ENCODE data around the gene LSM3.

The LSM3 gene

DNA sequence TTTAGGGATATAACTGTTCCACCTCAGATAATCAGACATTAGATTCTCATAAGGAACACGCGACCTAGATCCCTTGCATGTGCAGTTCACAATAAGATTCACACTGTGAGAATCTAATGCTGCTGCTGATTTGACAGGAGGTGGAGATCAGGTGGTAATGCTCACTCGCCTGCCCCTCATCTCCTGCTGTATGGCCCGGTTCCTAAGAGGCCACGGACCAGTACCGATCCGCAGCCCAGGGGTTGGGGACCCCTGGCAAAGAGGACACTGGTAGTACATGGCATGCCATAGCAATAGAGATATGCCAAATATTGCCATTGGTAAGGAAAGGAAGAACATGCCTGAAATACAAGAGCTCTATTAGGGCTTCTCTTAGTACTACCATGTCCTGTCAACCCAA lies 59.7 kb downstream of the LSM3 start:
- no peak overlapping the region for H3K27ac ChIP-seq (ENCODE audit: low read length)
- H3K9ac ChIP-seq (ENCODE audit: low read length) = no peak overlapping the region
- no peaks in the 10 kb centered on the region for H3K4me1 ChIP-seq (ENCODE audit: control insufficient read depth, low read depth, low read length)
- H3K27me3 ChIP-seq (ENCODE audit: control insufficient read depth, insufficient read depth, low read length) = no peaks in the 10 kb centered on the region
- no peaks in the 10 kb centered on the region for H3K36me3 ChIP-seq (ENCODE audit: control insufficient read depth, low read depth, low read length)
- no peaks in the 10 kb centered on the region for H3K9me3 ChIP-seq (ENCODE audit: control insufficient read depth, low read depth, low read length)
- H3K4me3 ChIP-seq (ENCODE audit: low read length) = no peak overlapping the region

DNA sequence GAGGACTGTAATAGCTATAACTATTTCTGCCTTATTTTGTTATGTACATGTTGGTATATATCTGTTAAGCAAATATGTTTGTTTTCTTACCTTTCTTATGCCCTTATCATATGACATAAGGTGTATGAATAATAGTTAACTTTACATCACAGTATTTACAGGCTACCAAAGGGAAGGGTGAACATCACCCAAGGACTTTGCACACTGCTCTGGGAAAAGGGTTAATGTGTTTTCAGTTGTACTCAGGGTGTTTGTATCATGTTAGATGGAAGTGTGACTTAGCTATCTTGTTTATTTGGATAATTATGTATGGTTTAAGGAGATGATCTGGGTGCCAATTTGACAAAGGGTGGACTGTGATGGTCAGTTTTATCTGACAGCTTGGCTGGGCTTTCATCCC lies 60.3 kb downstream of the LSM3 start:
- Histone ChIP-seq H3K9me3 (ENCODE audit: control insufficient read depth, low read depth, low read length) (no peaks in the 10 kb centered on the region), H3K9ac (ENCODE audit: low read length) (no peak overlapping the region)

DNA sequence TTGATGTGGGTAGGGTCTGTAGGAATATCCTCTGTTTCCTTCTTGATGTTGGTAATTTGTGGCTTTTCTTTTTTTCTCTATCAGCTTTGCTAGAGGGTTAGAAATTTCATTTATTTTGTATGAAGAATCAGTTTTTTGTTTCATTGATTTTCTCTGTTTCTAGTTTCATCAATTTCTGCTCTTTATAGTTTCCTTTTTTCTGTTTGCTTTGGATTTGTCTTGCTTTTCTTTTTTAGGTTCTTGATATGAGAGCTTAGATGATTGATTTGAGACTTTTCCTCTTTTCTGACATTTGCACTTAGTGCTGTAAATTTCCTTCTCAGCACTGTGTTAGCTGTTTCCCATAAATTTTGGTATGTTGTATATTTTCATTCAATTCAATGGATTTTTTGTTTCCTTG lies 61.3 kb downstream of the LSM3 start:
- no peaks in the 10 kb centered on the region for H3K36me3 ChIP-seq (ENCODE audit: control insufficient read depth, low read depth, low read length)
- H3K4me1 ChIP-seq (ENCODE audit: control insufficient read depth, low read depth, low read length) = no peaks in the 10 kb centered on the region
- no peaks in the 10 kb centered on the region for H3K27me3 ChIP-seq (ENCODE audit: control insufficient read depth, insufficient read depth, low read length)
- no peak overlapping the region for H3K4me3 ChIP-seq (ENCODE audit: low read length)
- H3K9ac ChIP-seq (ENCODE audit: low read length) = no peak overlapping the region
- H3K9me3 ChIP-seq (ENCODE audit: control insufficient read depth, low read depth, low read length) = no peaks in the 10 kb centered on the region
- no peak overlapping the region for H3K27ac ChIP-seq (ENCODE audit: low read length)

More for the DNA sequence above, 60.3 kb downstream of the LSM3 start:
- Histone ChIP-seq H3K4me1 (ENCODE audit: control insufficient read depth, low read depth, low read length) (no peaks in the 10 kb centered on the region), H3K4me3 (ENCODE audit: low read length) (no peak overlapping the region), H3K36me3 (ENCODE audit: control insufficient read depth, low read depth, low read length) (no peaks in the 10 kb centered on the region), H3K27me3 (ENCODE audit: control insufficient read depth, insufficient read depth, low read length) (no peaks in the 10 kb centered on the region), H3K27ac (ENCODE audit: low read length) (no peak overlapping the region)

DNA sequence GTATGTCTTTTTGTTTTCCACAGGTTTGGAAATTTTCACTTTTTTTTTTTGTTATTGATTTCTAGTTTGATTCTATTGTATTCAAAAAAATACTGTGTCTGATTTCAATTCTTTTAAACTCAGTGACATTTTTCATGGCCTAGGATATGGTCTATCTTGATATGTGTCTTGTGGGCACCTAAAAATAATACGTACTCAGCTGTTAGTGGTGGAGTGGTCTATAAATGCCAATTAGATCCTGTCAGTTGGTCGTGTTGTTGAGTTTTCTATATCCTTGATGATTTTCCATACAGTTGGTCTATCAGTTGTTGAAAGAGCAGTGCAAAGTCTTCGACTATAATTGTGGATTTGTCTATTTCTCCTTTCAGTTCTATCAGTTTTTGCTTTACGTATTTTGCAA lies 61.7 kb downstream of the LSM3 start:
- Histone ChIP-seq H3K36me3 (ENCODE audit: control insufficient read depth, low read depth, low read length) (no peaks in the 10 kb centered on the region), H3K27me3 (ENCODE audit: control insufficient read depth, insufficient read depth, low read length) (no peaks in the 10 kb centered on the region), H3K4me3 (ENCODE audit: low read length) (no peak overlapping the region), H3K9me3 (ENCODE audit: control insufficient read depth, low read depth, low read length) (no peaks in the 10 kb centered on the region), H3K4me1 (ENCODE audit: control insufficient read depth, low read depth, low read length) (no peaks in the 10 kb centered on the region), H3K27ac (ENCODE audit: low read length) (no peak overlapping the region), H3K9ac (ENCODE audit: low read length) (no peak overlapping the region)

DNA sequence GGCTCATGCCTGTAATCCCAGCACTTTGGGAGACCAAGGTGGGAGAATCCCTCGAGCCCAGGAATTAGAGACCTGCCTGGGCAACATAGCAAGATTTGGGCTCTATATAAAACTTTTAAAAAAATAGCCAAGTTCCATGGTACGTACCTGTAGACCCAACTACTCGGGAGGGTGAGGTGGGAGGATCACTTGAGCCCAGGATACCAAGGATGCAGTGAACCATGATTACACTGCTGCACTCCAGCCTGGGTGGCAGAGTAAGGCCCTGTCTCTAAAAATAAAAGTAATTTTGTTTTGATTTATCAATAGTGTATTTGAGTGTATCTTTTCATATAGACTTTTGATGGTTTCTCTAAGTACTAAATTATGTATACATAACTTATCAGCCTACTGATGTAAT lies 63.1 kb downstream of the LSM3 start:
- H3K27ac ChIP-seq (ENCODE audit: low read length) = no peak overlapping the region
- no peaks in the 10 kb centered on the region for H3K9me3 ChIP-seq (ENCODE audit: control insufficient read depth, low read depth, low read length)
- no peaks in the 10 kb centered on the region for H3K36me3 ChIP-seq (ENCODE audit: control insufficient read depth, low read depth, low read length)
- no peak overlapping the region for H3K4me3 ChIP-seq (ENCODE audit: low read length)
- no peaks in the 10 kb centered on the region for H3K27me3 ChIP-seq (ENCODE audit: control insufficient read depth, insufficient read depth, low read length)
- H3K9ac ChIP-seq (ENCODE audit: low read length) = no peak overlapping the region
- H3K4me1 ChIP-seq (ENCODE audit: control insufficient read depth, low read depth, low read length) = no peaks in the 10 kb centered on the region

DNA sequence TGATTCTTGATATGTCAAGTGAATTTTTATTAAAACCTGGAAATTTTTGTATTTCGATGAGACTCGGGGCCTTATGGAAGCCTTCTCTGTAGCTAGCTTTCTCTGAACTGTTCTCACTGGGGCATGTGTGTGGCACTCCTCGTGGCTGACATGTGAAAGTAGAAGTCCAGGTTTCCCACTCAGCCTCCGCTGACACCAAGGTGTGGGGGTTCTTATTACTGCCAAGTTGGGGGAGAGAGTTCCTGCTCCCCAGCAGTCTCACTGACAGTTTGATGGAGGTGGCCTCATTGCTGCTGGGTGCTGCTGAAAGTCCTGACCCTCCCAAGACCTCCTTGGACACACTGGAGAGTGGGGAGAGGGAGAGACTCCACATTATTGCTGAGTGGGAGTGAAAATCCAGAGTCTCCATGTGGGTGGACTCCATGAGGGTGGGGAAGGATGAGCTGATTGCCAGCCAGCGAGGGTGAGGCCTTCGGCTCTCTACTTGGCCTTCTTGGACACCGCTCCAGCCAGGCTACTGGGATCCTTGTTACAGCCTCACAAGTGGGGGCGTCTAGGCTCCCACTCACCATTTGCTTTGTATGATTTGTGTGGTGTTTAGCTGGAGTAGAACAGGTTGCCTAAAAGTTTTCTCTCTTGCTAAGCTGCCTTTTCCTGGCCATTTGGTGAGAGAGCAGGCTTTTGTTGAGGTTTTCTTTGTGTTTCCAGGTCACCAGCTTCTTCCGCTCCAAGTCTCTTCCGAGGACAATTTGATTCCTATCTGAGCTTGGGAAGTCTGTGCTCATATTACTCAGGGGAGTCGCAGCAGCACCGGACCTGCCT lies 64.1 kb downstream of the LSM3 start:
- no peaks in the 10 kb centered on the region for H3K36me3 ChIP-seq (ENCODE audit: control insufficient read depth, low read depth, low read length)

DNA sequence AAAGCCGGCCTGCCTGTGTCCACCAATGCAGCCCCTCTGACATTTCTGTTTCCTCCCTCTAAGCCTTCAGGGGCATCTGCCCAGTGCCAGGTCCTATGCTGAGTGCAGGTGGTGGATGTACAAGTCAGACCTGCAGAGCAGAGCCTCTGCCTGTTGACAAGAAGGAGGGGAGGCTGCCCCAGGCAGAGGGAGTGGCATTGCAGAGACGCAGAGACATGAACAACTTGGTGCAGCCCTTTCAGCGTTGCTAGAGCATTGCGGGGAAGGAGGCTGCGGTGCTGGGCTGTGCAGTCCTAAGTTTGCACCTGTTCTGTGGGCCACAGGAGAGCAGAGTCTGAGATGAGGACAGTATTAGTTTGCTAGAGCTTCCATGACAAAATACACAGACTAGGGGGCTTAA lies 65.2 kb downstream of the LSM3 start:
- Histone ChIP-seq H3K36me3 (ENCODE audit: control insufficient read depth, low read depth, low read length) (no peaks in the 10 kb centered on the region), H3K27ac (ENCODE audit: low read length) (no peak overlapping the region), H3K27me3 (ENCODE audit: control insufficient read depth, insufficient read depth, low read length) (no peaks in the 10 kb centered on the region), H3K9ac (ENCODE audit: low read length) (no peak overlapping the region), H3K4me1 (ENCODE audit: control insufficient read depth, low read depth, low read length) (no peaks in the 10 kb centered on the region), H3K9me3 (ENCODE audit: control insufficient read depth, low read depth, low read length) (no peaks in the 10 kb centered on the region), H3K4me3 (ENCODE audit: low read length) (no peak overlapping the region)

More for the DNA sequence above, 64.1 kb downstream of the LSM3 start:
- Histone ChIP-seq H3K4me3 (ENCODE audit: low read length) (no peak overlapping the region), H3K9ac (ENCODE audit: low read length) (no peak overlapping the region), H3K27me3 (ENCODE audit: control insufficient read depth, insufficient read depth, low read length) (no peaks in the 10 kb centered on the region), H3K27ac (ENCODE audit: low read length) (no peak overlapping the region), H3K4me1 (ENCODE audit: control insufficient read depth, low read depth, low read length) (no peaks in the 10 kb centered on the region), H3K9me3 (ENCODE audit: control insufficient read depth, low read depth, low read length) (no peaks in the 10 kb centered on the region)

DNA sequence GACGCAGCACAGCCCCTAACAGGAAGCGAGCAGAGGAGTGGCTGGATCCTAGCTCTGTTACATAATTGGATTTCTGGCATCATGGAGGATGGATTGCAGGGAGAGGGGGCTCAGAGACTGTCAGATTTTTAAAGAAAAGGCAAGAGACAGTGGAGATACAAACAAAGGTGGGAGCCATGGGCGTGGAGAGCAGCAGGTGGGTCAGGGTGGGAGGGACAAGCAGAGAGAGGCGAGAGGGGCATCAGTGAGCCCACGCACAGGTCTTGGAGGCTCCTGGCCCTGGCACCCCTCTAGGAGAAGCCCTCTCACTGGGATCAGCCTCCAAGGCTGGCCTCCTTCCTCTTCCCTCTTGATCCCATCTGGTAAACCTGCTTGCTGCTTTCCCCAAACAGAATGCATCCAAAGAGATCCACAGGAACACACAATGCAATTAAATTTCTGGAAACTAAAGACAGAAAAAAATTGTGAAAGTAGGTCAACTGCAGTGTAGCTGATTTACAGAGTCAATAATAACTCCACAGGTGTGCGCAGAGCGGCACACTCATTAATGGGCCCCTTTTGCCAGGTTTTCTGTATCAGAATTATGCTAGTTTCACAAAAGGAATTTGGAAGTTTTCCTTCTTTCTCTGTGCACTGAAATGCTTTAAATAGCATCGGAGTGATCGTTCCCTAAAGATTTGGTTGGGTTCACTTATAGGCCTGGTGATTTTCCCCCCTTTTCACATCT lies 66.1 kb downstream of the LSM3 start:
- Histone ChIP-seq H3K9ac (ENCODE audit: low read length) (no peak overlapping the region), H3K4me1 (ENCODE audit: control insufficient read depth, low read depth, low read length) (no peaks in the 10 kb centered on the region), H3K27ac (ENCODE audit: low read length) (no peak overlapping the region), H3K9me3 (ENCODE audit: control insufficient read depth, low read depth, low read length) (no peaks in the 10 kb centered on the region), H3K36me3 (ENCODE audit: control insufficient read depth, low read depth, low read length) (no peaks in the 10 kb centered on the region), H3K4me3 (ENCODE audit: low read length) (no peak overlapping the region), H3K27me3 (ENCODE audit: control insufficient read depth, insufficient read depth, low read length) (no peaks in the 10 kb centered on the region)

DNA sequence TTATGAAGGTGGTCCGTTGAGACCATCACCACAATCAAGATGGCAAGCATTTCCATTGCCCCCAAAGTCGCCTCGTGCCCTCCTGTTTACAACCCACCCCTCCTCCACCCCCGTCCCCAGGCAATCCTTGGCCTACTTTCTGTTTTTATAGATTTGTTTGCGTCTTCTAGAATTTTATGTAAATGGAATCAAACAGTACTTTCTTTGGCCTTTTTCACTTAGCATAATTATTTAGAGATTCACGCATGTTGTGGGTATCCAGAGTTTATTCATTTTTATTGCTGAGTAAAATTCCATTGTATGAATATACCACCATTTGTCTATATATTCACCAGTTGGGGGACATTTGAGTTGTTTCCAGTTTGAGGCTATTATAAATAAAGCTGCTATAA lies 66.6 kb downstream of the LSM3 start:
- H3K27me3 ChIP-seq (ENCODE audit: control insufficient read depth, insufficient read depth, low read length) = no peaks in the 10 kb centered on the region
- no peak overlapping the region for H3K4me3 ChIP-seq (ENCODE audit: low read length)
- no peaks in the 10 kb centered on the region for H3K36me3 ChIP-seq (ENCODE audit: control insufficient read depth, low read depth, low read length)
- no peaks in the 10 kb centered on the region for H3K4me1 ChIP-seq (ENCODE audit: control insufficient read depth, low read depth, low read length)
- no peak overlapping the region for H3K27ac ChIP-seq (ENCODE audit: low read length)
- H3K9ac ChIP-seq (ENCODE audit: low read length) = no peak overlapping the region
- H3K9me3 ChIP-seq (ENCODE audit: control insufficient read depth, low read depth, low read length) = no peaks in the 10 kb centered on the region

DNA sequence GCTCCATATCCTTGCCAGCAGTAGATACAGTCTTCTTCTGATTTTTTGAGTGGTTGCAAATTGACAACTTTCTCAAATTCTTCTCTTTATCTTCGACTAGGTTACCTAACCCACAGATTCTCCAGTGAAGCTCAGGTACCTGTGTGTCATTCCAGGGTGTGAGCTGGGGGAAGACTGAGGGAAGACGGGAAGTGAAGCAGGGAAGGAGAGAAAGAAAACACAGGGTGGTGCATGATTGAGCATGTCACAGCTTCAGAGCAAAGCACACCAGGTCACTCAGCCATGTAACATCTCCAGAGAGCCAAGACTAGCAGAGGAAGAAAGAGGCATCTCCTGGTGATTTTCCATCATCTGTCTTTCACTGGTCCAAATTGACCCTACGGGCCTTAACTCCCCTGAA lies 67.2 kb downstream of the LSM3 start:
- H3K9ac ChIP-seq (ENCODE audit: low read length) = no peak overlapping the region
- H3K4me3 ChIP-seq (ENCODE audit: low read length) = no peak overlapping the region

DNA sequence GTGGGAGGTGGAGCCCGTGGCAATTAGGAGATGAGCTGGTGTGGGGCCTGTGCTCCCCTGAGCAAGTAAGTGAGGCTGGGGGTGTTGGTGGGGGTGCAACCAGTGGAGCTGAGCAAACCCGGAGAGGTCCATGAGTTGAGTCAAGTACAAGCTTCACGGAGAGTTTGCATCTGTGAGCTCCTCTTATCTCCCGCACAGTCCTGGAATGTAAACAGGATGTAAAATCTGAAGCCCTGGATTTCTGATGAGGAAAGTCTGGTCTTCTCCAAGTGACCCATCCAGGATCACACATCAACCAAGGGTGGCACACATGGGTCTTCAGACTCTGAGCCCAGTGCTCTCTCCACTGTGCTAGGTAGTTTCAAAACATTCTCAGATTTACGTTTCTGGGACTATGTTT lies 67.8 kb downstream of the LSM3 start:
- H3K27ac ChIP-seq (ENCODE audit: low read length) = no peak overlapping the region
- no peaks in the 10 kb centered on the region for H3K36me3 ChIP-seq (ENCODE audit: control insufficient read depth, low read depth, low read length)
- H3K4me3 ChIP-seq (ENCODE audit: low read length) = no peak overlapping the region
- H3K27me3 ChIP-seq (ENCODE audit: control insufficient read depth, insufficient read depth, low read length) = no peaks in the 10 kb centered on the region
- no peak overlapping the region for H3K9ac ChIP-seq (ENCODE audit: low read length)
- H3K9me3 ChIP-seq (ENCODE audit: control insufficient read depth, low read depth, low read length) = no peaks in the 10 kb centered on the region
- no peaks in the 10 kb centered on the region for H3K4me1 ChIP-seq (ENCODE audit: control insufficient read depth, low read depth, low read length)

More for the DNA sequence above, 67.2 kb downstream of the LSM3 start:
- Histone ChIP-seq H3K27me3 (ENCODE audit: control insufficient read depth, insufficient read depth, low read length) (no peaks in the 10 kb centered on the region), H3K4me1 (ENCODE audit: control insufficient read depth, low read depth, low read length) (no peaks in the 10 kb centered on the region), H3K27ac (ENCODE audit: low read length) (no peak overlapping the region), H3K9me3 (ENCODE audit: control insufficient read depth, low read depth, low read length) (no peaks in the 10 kb centered on the region), H3K36me3 (ENCODE audit: control insufficient read depth, low read depth, low read length) (no peaks in the 10 kb centered on the region)

DNA sequence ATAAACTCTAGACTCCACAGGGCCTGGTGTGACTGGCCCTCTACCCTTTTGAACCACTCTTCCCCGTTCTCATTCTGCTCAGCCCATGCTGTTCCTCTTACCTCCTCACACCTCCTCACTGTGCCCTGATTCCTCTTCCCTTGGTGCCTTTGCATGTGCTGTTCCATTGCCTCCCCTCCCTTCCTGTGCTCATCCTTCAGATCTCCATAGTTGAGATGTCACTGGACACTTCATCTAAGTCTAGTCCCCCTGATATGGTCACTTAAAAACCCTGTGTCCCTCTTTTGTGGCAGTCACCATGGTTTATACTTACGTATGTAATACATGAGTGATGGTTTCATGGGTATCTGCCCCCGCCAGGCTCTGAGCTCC lies 69.8 kb downstream of the LSM3 start:
- Histone ChIP-seq H3K4me1 (ENCODE audit: control insufficient read depth, low read depth, low read length) (no peaks in the 10 kb centered on the region), H3K27ac (ENCODE audit: low read length) (no peak overlapping the region), H3K27me3 (ENCODE audit: control insufficient read depth, insufficient read depth, low read length) (no peaks in the 10 kb centered on the region), H3K9ac (ENCODE audit: low read length) (no peak overlapping the region), H3K4me3 (ENCODE audit: low read length) (no peak overlapping the region), H3K36me3 (ENCODE audit: control insufficient read depth, low read depth, low read length) (no peaks in the 10 kb centered on the region), H3K9me3 (ENCODE audit: control insufficient read depth, low read depth, low read length) (no peaks in the 10 kb centered on the region)
